Upper lobe of left lung (tissue), 6 donors: Measurements from ENCODE around the gene KATNBL1. TPM values are rescaled to one million over a fixed set of nuclear protein-coding genes. Genes with fewer than 3 reads are reported as not detected.
"Not testable (repeated sequence)": the region's sequence is repeated elsewhere in the genome, so short reads cannot be mapped to it uniquely, and the experiment has no call there.

Experiments
- ATAC-seq, 2 donors: fragments of 200-7000 bp; cut with Tn5 transposase; one replicate each; pipeline ENCODE4 v1.9.1; 2022; ENCODE audit warnings: mild to moderate bottlenecking in 2 of 2, moderate library complexity in 2 of 2; ENCODE audit not compliant: low FRiP score in 2 of 2
- DNase-seq, 2 donors: peaks; one replicate each; pipeline ENCODE4 v3.0.0-alpha.2; 2019 to 2020
- H3K27ac ChIP-seq, 4 donors: fragments of 200-600 bp; sonication (generic); one replicate each; pipeline ENCODE4 v1.5.1; 2016 to 2019
- H3K27me3 ChIP-seq, 4 donors: fragments of 200-600 bp; sonication (generic); one replicate each; pipeline ENCODE4 v1.5.1; 2017 to 2019
- H3K36me3 ChIP-seq, 4 donors: fragments of 200-600 bp; sonication (generic); one replicate each; pipeline ENCODE4 v1.5.1; 2016 to 2019
- H3K4me1 ChIP-seq, 4 donors: fragments of 200-600 bp; sonication (generic); one replicate each; pipeline ENCODE4 v1.5.1; 2018 to 2019
- H3K4me3 ChIP-seq, 4 donors: fragments of 200-600 bp; sonication (generic); one replicate each; pipeline ENCODE4 v1.5.1; 2017 to 2019; ENCODE audit warnings: mild to moderate bottlenecking in 2 of 4, moderate library complexity in 1 of 4
- H3K9me3 ChIP-seq, 4 donors: fragments of 200-600 bp; sonication (generic); one replicate each; pipeline ENCODE4 v1.5.1; 2018 to 2019
- CTCF ChIP-seq, 6 experiments: fragments of 450-650 bp in 4 of 6; fragments of 200-600 bp in 2 of 6; sonication (generic) in 2 of 6; IDR thresholded peaks; one replicate each; pipeline ENCODE4 v1.5.1; 2016 to 2019; ENCODE audit warnings: antibody characterized with exemption in 6 of 6
- EP300 ChIP-seq, 4 donors: sonication (generic); formaldehyde crosslinking; IDR thresholded peaks; one replicate each; pipeline ENCODE4 v1.5.1; 2017; ENCODE audit warnings: antibody characterized with exemption in 4 of 4, control low read depth in 2 of 4
- POLR2A ChIP-seq, 4 donors: fragments of 450-650 bp; IDR thresholded peaks; one replicate each; pipeline ENCODE4 v1.5.1; 2016 to 2017; ENCODE audit warnings: antibody characterized with exemption in 4 of 4, mild to moderate bottlenecking in 2 of 4
- POLR2AphosphoS5 ChIP-seq, 2 donors: sonication (generic); formaldehyde crosslinking; IDR thresholded peaks; one replicate each; pipeline ENCODE4 v1.5.1; 2017; ENCODE audit warnings: antibody characterized with exemption in 2 of 2
- WGBS, 2 donors: methylation state at CpG; one replicate each; pipeline ENCODE4 v1.1.5; 2017 to 2018; 5-methylcytosine and 5-hydroxymethylcytosine counted together
- total RNA-seq, 6 donors: library from RNA; depleted of rRNA in 4 of 6; stranded (reverse); fragments of >200 nt in 4 of 6; gene quantifications; one replicate each; pipeline versions ENCODE4 v1.1.0 to v1.2.1, GENCODE V29; 2016 to 2021
- donor health status: DM: no; HTN: no; CAD: no; lungs with moderate emphysema.
- donor health status: DM: no; HTN: yes; CAD: no; lungs with severe emphysema.

KATNBL1 gene
- total RNA-seq, 6 donors from 2014 or later: 26.5 to 71.2 (median 55.2) TPM

GRCh38 chr15:34188711-34189110, 21.2 kb downstream of the KATNBL1 start:
- H3K27ac ChIP-seq: no peak overlapping the region
- DNase-seq: no peak
- no peak for ATAC-seq
- no peak for TF ChIP-seq CTCF (IDR thresholded peaks at IDR 0.05)
- no peak for TF ChIP-seq POLR2AphosphoS5 (IDR thresholded peaks at IDR 0.05)
- no peak for TF ChIP-seq POLR2A (IDR thresholded peaks at IDR 0.05)
- TF ChIP-seq EP300 (IDR thresholded peaks at IDR 0.05): no peak
- H3K9me3 ChIP-seq: no peaks in the 10 kb centered on the region
- H3K4me1 ChIP-seq: peaks cover 0 to 29% (median 4%) of the 10 kb centered on the region in 4 donors
- peaks cover 0 to 5% (median 2%) of the 10 kb centered on the region in 4 donors for H3K36me3 ChIP-seq
- 91 to 93% methylated on average over 5 of the region's 5 CpGs for WGBS, 2 donors
- no peak overlapping the region for H3K4me3 ChIP-seq
- H3K27me3 ChIP-seq: no peaks in the 10 kb centered on the region

GRCh38 chr15:34185666-34186065, 24.2 kb downstream of the KATNBL1 start:
- Histone ChIP-seq H3K4me3 (no peak overlapping the region), H3K27ac (no peak overlapping the region), H3K4me1 (peaks cover 0 to 29% (median 5%) of the 10 kb centered on the region in 4 donors), H3K27me3 (no peaks in the 10 kb centered on the region), H3K36me3 (peaks cover 0 to 5% (median 2%) of the 10 kb centered on the region in 4 donors), H3K9me3 (no peaks in the 10 kb centered on the region)
- TF ChIP-seq POLR2A (IDR thresholded peaks at IDR 0.05): no peak
- TF ChIP-seq CTCF (IDR thresholded peaks at IDR 0.05): no peak
- TF ChIP-seq POLR2AphosphoS5 (IDR thresholded peaks at IDR 0.05): no peak
- no peak for TF ChIP-seq EP300 (IDR thresholded peaks at IDR 0.05)
- ATAC-seq (no peak), DNase-seq (no peak)
- 65 to 69% methylated on average over 4 of the region's 4 CpGs for WGBS, 2 donors

- no peak for TF ChIP-seq EP300 (IDR thresholded peaks at IDR 0.05)
- TF ChIP-seq POLR2A (IDR thresholded peaks at IDR 0.05): no peak
- TF ChIP-seq CTCF (IDR thresholded peaks at IDR 0.05): no peak
- TF ChIP-seq POLR2AphosphoS5 (IDR thresholded peaks at IDR 0.05): no peak
Measured at GRCh38 chr15:34182942-34183341, 27.0 kb downstream of the KATNBL1 start.

GRCh38 chr15:34179234-34179633, 30.7 kb downstream of the KATNBL1 start:
- DNase-seq (no peak), ATAC-seq (no peak)
- Histone ChIP-seq H3K9me3 (no peaks in the 10 kb centered on the region), H3K27ac (no peak overlapping the region), H3K36me3 (no peaks in the 10 kb centered on the region), H3K4me1 (peaks cover 0 to 3% (median 0%) of the 10 kb centered on the region in 4 donors), H3K27me3 (no peaks in the 10 kb centered on the region), H3K4me3 (no peak overlapping the region)
- WGBS, 2 donors: 93 to 95% methylated on average over 3 of the region's 3 CpGs
- TF ChIP-seq CTCF (IDR thresholded peaks at IDR 0.05) (no peak), POLR2A (IDR thresholded peaks at IDR 0.05) (no peak), EP300 (IDR thresholded peaks at IDR 0.05) (no peak), POLR2AphosphoS5 (IDR thresholded peaks at IDR 0.05) (no peak)

More at GRCh38 chr15:34182942-34183341, 27.0 kb downstream of the KATNBL1 start:
- Histone ChIP-seq H3K4me3 (no peak overlapping the region), H3K27ac (no peak overlapping the region), H3K4me1 (peaks cover 0 to 18% (median 5%) of the 10 kb centered on the region in 4 donors), H3K27me3 (no peaks in the 10 kb centered on the region), H3K9me3 (no peaks in the 10 kb centered on the region), H3K36me3 (peaks cover 0 to 5% (median 2%) of the 10 kb centered on the region in 4 donors)
- WGBS, 2 donors: 46 to 61% methylated on average over 4 of the region's 4 CpGs
- DNase-seq (no peak), ATAC-seq (no peak)

- H3K27ac ChIP-seq: not testable (repeated sequence)
- WGBS, 2 donors: 96 to 98% methylated on average over 3 to 14 of the region's 14 CpGs
- peak in 1 of 2 donors; percentile 33 for DNase-seq
Measured at GRCh38 chr15:34165987-34166573, 43.8 kb downstream of the KATNBL1 start.

More at GRCh38 chr15:34165987-34166573, 43.8 kb downstream of the KATNBL1 start:
- ATAC-seq, H3K27me3 ChIP-seq, H3K4me3 ChIP-seq, H3K4me1 ChIP-seq: not testable (repeated sequence)
- peaks cover 0 to 19% (median 8%) of the 10 kb centered on the region in 4 donors for H3K36me3 ChIP-seq
- H3K9me3 ChIP-seq: peaks cover 4 to 13% (median 6%) of the 10 kb centered on the region in 4 donors
